IPS-NIHi7 (cell line): Measurements from ENCODE around the gene PDE3A.

Experiments used
- DNase-seq: peaks from one replicate; pipeline ENCODE4 v3.0.0; 2012; ENCODE audit warnings: mixed read lengths; ENCODE audit errors: extremely low spot score

PDE3A gene

GRCh38 chr12:20423557-20423956 lies 55.2 kb downstream of the PDE3A start:
- peak; percentile 31 for DNase-seq

- no peak for DNase-seq
These were observed 56.5 kb downstream of the PDE3A start for GRCh38 chr12:20424841-20425240.

GRCh38 chr12:20426191-20426590 lies 57.9 kb downstream of the PDE3A start:
- DNase-seq = no peak

- DNase-seq = no peak
These were observed 58.6 kb downstream of the PDE3A start for GRCh38 chr12:20426957-20427356.

GRCh38 chr12:20429852-20430251 lies 61.5 kb downstream of the PDE3A start:
- no peak for DNase-seq

- DNase-seq = no peak
These were observed 64.0 kb downstream of the PDE3A start for GRCh38 chr12:20432290-20432689.

GRCh38 chr12:20434996-20435395 lies 66.7 kb downstream of the PDE3A start:
- DNase-seq = no peak

GRCh38 chr12:20436316-20436715 lies 68.0 kb downstream of the PDE3A start:
- no peak for DNase-seq

GRCh38 chr12:20438299-20438779 lies 70.0 kb downstream of the PDE3A start:
- no peak for DNase-seq

GRCh38 chr12:20439626-20440025 lies 71.3 kb downstream of the PDE3A start:
- no peak for DNase-seq

GRCh38 chr12:20440408-20440807 lies 72.1 kb downstream of the PDE3A start:
- DNase-seq = no peak

- no peak for DNase-seq
These were observed 74.0 kb downstream of the PDE3A start for GRCh38 chr12:20442322-20442721.

GRCh38 chr12:20443255-20443654 lies 74.9 kb downstream of the PDE3A start:
- DNase-seq = no peak

GRCh38 chr12:20443792-20444191 lies 75.5 kb downstream of the PDE3A start:
- no peak for DNase-seq

GRCh38 chr12:20444595-20445170 lies 76.3 kb downstream of the PDE3A start:
- DNase-seq = no peak

GRCh38 chr12:20445687-20446086 lies 77.3 kb downstream of the PDE3A start:
- no peak for DNase-seq

- no peak for DNase-seq
These were observed 78.5 kb downstream of the PDE3A start for GRCh38 chr12:20446836-20447235.

- no peak for DNase-seq
These were observed 80.4 kb downstream of the PDE3A start for GRCh38 chr12:20448781-20449180.

GRCh38 chr12:20450591-20451180 lies 82.3 kb downstream of the PDE3A start:
- DNase-seq = no peak

- DNase-seq = no peak
These were observed 83.4 kb downstream of the PDE3A start for GRCh38 chr12:20451761-20452160.

GRCh38 chr12:20452496-20453010 lies 84.2 kb downstream of the PDE3A start:
- DNase-seq = no peak

- no peak for DNase-seq
These were observed 85.5 kb downstream of the PDE3A start for GRCh38 chr12:20453756-20454310.

- DNase-seq = no peak
These were observed 86.8 kb downstream of the PDE3A start for GRCh38 chr12:20455001-20455706.
